ENCODE measurements around the gene DUS4L.

DNA sequence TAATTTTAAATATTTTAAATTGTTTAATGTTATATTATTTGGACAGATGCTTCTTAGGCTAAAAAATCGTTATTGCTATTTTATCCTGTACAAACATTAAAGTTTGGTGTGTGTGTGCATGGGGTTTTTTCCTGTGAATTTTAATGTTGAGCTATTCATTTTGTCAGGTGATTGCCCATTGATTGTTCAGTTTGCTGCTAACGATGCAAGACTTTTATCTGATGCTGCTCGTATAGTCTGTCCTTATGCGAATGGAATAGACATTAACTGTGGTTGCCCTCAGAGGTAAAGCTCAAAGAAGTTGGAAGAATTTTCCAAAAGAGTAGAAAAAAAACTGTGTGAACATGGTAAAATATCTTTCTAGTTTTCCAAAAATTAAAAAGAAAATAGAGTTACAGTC lies 9.8 kb downstream of the DUS4L start:
- TF ChIP-seq CTCF (IDR thresholded peaks at IDR 0.05) (no peak), POLR2A (IDR thresholded peaks at IDR 0.05) (no peak)

All from Peyer's patch (tissue), 4 donors.